Subcutaneous adipose tissue (tissue), 4 donors: Measurements from ENCODE around the gene EPB41. TPM values are rescaled to one million over a fixed set of nuclear protein-coding genes. Genes with fewer than 3 reads are reported as not detected.

Experiments
- CTCF ChIP-seq: fragments of 450-650 bp; IDR thresholded peaks from one replicate; pipeline ENCODE4 v1.5.1; 2016; ENCODE audit warnings: low read depth, mild to moderate bottlenecking, control low read depth, antibody characterized with exemption, moderate library complexity
- total RNA-seq, 4 donors: library from RNA; depleted of rRNA; stranded (reverse); fragments of >200 nt; gene quantifications; one replicate each; pipeline ENCODE4 v1.1.0, GENCODE V29; 2016

EPB41 gene
- total RNA-seq, 4 donors from 2014 or later: 30.8 to 66.1 (median 43.0) TPM

GRCh38 chr1:29156543-29157268, 242.3 kb downstream of the EPB41 start:
- TF ChIP-seq CTCF: no peak

GRCh38 chr1:29157269-29157601, 242.9 kb downstream of the EPB41 start:
- no peak for TF ChIP-seq CTCF

- TF ChIP-seq CTCF: no peak
Observed at GRCh38 chr1:29159773-29160172, 245.4 kb downstream of the EPB41 start.

- TF ChIP-seq CTCF: no peak
Observed at GRCh38 chr1:29162025-29162424, 247.7 kb downstream of the EPB41 start.

GRCh38 chr1:29162476-29163138, 248.2 kb downstream of the EPB41 start:
- no peak for TF ChIP-seq CTCF

- no peak for TF ChIP-seq CTCF
Observed at GRCh38 chr1:29164588-29164987, 250.2 kb downstream of the EPB41 start.

GRCh38 chr1:29166291-29166878, 252.0 kb downstream of the EPB41 start:
- TF ChIP-seq CTCF: no peak
